A549 (cell line): ENCODE results near the gene TAS2R39. TPM values are rescaled to one million over a fixed set of nuclear protein-coding genes. Genes with fewer than 3 reads are reported as not detected.
"Not testable (repeated sequence)": the region's sequence is repeated elsewhere in the genome, so short reads cannot be mapped to it uniquely, and the experiment has no call there.

ENCODE experiments used
- ATAC-seq, 2 experiments: fragments of 200-7000 bp in 1 of 2; fragments of >200 bp in 1 of 2; cut with Nextera tagmentation in 1 of 2; cut with Tn5 transposase in 1 of 2; 3 replicates each; pipeline versions ENCODE4 v1.8.0 to v1.9.1; 2018 to 2020; ENCODE audit warnings: mild to moderate bottlenecking in 1 of 2, moderate library complexity in 1 of 2
- CTCF ChIA-PET: fragments of 300-600 bp; sonication (Branson Sonifier 250); formaldehyde crosslinking; extraction: SDS; loops from one replicate; lab custom pipeline; 2021; ENCODE audit warnings: antibody characterized with exemption, inconsistent platforms; lab: Yijun Ruan, JAX
- POLR2A ChIA-PET: fragments of 350-600 bp; formaldehyde crosslinking; extraction: SDS; loops from one replicate; lab custom pipeline; 2021; ENCODE audit warnings: antibody characterized with exemption, inconsistent platforms; lab: Yijun Ruan, JAX
- DNase-seq, 2 experiments: peaks; one replicate each; pipeline versions ENCODE4 v3.0.0 to v3.0.0-alpha.2; 2011 to 2016; ENCODE audit warnings: low read depth in 1 of 2, low spot score in 1 of 2
- FAIRE-seq: peaks from 2 replicates; lab custom pipeline; 2011; peaks lifted over from hg19 to GRCh38; lab: Jason Lieb, UNC
- H3K27ac ChIP-seq, 2 experiments: fragments of >200 bp; sonication (Bioruptor Twin); formaldehyde crosslinking; 3 replicates each; pipeline ENCODE4 v1.5.1; 2016 to 2017
- H3K4me1 ChIP-seq: fragments of >200 bp; sonication (Bioruptor Twin); formaldehyde crosslinking; 3 replicates; pipeline ENCODE4 v1.6.1; 2016
- H3K4me2 ChIP-seq: fragments of >200 bp; sonication (Bioruptor Twin); formaldehyde crosslinking; 3 replicates; pipeline ENCODE4 v1.6.1; 2016
- H3K4me3 ChIP-seq: fragments of >200 bp; sonication (Bioruptor Twin); formaldehyde crosslinking; 3 replicates; pipeline ENCODE4 v1.5.1; 2016
- H3K9me3 ChIP-seq: fragments of >200 bp; sonication (Bioruptor Twin); formaldehyde crosslinking; 3 replicates; pipeline ENCODE4 v1.6.1; 2016
- BHLHE40 ChIP-seq: IDR thresholded peaks from 2 replicates; pipeline ENCODE4 v1.6.1; 2012; ENCODE audit warnings: low read depth, low read length, inconsistent platforms
- E2F6 ChIP-seq: IDR thresholded peaks from 2 replicates; pipeline ENCODE4 v1.6.1; 2012; ENCODE audit warnings: low read depth, borderline replicate concordance
- HMGXB4 ChIP-seq: fragments of 250-450 bp; sonication (Bioruptor Pico); IDR thresholded peaks from 2 replicates; pipeline ENCODE4 v1.5.0; 2021; ENCODE audit warnings: mild to moderate bottlenecking, moderate library complexity, borderline replicate concordance
- KDM5A ChIP-seq: fragments of 200-600 bp; sonication (generic); IDR thresholded peaks from 2 replicates; pipeline ENCODE4 v1.6.1; 2016; ENCODE audit warnings: antibody characterized with exemption, mild to moderate bottlenecking
- NFE2L2 ChIP-seq: fragments of 150-350 bp; conservative IDR thresholded peaks from 2 replicates; pipeline ENCODE4 v1.6.1; 2014; ENCODE audit warnings: low read length
- NPAS2 ChIP-seq: fragments of 250-450 bp; sonication (Bioruptor Pico); IDR thresholded peaks from 2 replicates; pipeline ENCODE4 v1.8.0; 2022; ENCODE audit warnings: mild to moderate bottlenecking, moderate library complexity, borderline replicate concordance
- NR3C1 ChIP-seq: fragments of >200 bp; sonication (Bioruptor Twin); formaldehyde crosslinking; IDR thresholded peaks from 3 replicates; pipeline ENCODE4 v1.6.1; 2017
- PBX3 ChIP-seq: IDR thresholded peaks from 2 replicates; pipeline ENCODE4 v1.6.1; 2012
- POLR2A ChIP-seq: IDR thresholded peaks from 2 replicates; pipeline ENCODE4 v1.6.1; 2012; ENCODE audit warnings: mild to moderate bottlenecking, low read length
- POLR2AphosphoS2 ChIP-seq: conservative IDR thresholded peaks from 2 replicates; pipeline ENCODE4 v1.6.1; 2012; ENCODE audit warnings: low read length, improper control_type of control experiment, inconsistent platforms
- REST ChIP-seq: fragments of 200-600 bp; sonication (generic); IDR thresholded peaks from 2 replicates; pipeline ENCODE4 v1.6.1; 2016; ENCODE audit warnings: antibody characterized with exemption, mild to moderate bottlenecking, moderate library complexity
- RFX5 ChIP-seq: fragments of 450-650 bp; IDR thresholded peaks from 2 replicates; pipeline ENCODE4 v1.7.1; 2014; ENCODE audit warnings: antibody characterized with exemption, mild to moderate bottlenecking, moderate library complexity
- RNF2 ChIP-seq: fragments of 200-600 bp; sonication (generic); IDR thresholded peaks from 2 replicates; pipeline ENCODE4 v1.6.1; 2016; ENCODE audit warnings: low read depth, mild to moderate bottlenecking, antibody characterized with exemption, moderate library complexity, borderline replicate concordance
- ZFP36 ChIP-seq: fragments of 450-650 bp; IDR thresholded peaks from 2 replicates; pipeline ENCODE4 v1.6.1; 2014; ENCODE audit warnings: borderline replicate concordance; ENCODE audit not compliant: partially characterized antibody
- WGBS: methylation state at CpG from one replicate; pipeline ENCODE4 v1.1.6; 2017; ENCODE audit errors: missing lambda C conversion rate; 5-methylcytosine and 5-hydroxymethylcytosine counted together
- polyA plus RNA-seq, 4 experiments: library from polyadenylated mRNA; depleted of rRNA in 3 of 4; stranded (reverse); fragments of >200 nt; fragmentation: RNase III in 1 of 4; extraction: RNeasy Plus Mini Kit Qiagen cat#74134 plus additional on column Dnase treatment in 1 of 4; gene quantifications; 2 replicates in 3 of 4; 3 replicates in 1 of 4; pipeline ENCODE4 v1.2.3, GENCODE V29; 2011 to 2017

Gene TAS2R39
- polyA plus RNA-seq, 2 of the 4 experiments (the other 2 are of a cell fraction): not detected

GRCh38 chr7:143176128-143176527 is 7.1 kb upstream of the TAS2R39 start:
- TF ChIP-seq POLR2AphosphoS2: no peak
- TF ChIP-seq PBX3: no peak
- TF ChIP-seq NPAS2 (CRISPR knock-in tag): no peak
- no peak for TF ChIP-seq HMGXB4
- no peak for TF ChIP-seq RFX5
- TF ChIP-seq KDM5A: no peak
- TF ChIP-seq POLR2A: no peak
- TF ChIP-seq RNF2: no peak
- no peak for TF ChIP-seq NR3C1
- TF ChIP-seq BHLHE40: no peak
- TF ChIP-seq NFE2L2: no peak
- TF ChIP-seq ZFP36: no peak
- TF ChIP-seq, all 56 proteins: peak for 0
- H3K4me3 ChIP-seq: no peak overlapping the region
- peaks cover 10% of the 10 kb centered on the region; the same call in 2 of the 3 replicates for H3K9me3 ChIP-seq
- H3K27ac ChIP-seq: no peak overlapping the region
- no peak for ATAC-seq
- POLR2A ChIA-PET: no interaction called here
- no peak for FAIRE-seq
- H3K4me1 ChIP-seq: peaks cover 10% of the 10 kb centered on the region; the same call in 1 of the 3 replicates
- CTCF ChIA-PET: interaction anchor here (1.1 kb wide), 1 partner anchor 39 kb away, joined by 3 read pairs; no protein-coding TSS in a partner anchor
- no peak overlapping the region for H3K4me2 ChIP-seq
- no peak for DNase-seq
- 61% methylated on average over 5 of the region's 5 CpGs for WGBS

- CTCF ChIA-PET: no interaction called here
- FAIRE-seq: no peak
Measured at GRCh38 chr7:143177374-143178119, 5.7 kb upstream of the TAS2R39 start.

GRCh38 chr7:143180771-143181170 is 2.4 kb upstream of the TAS2R39 start:
- H3K27ac ChIP-seq, POLR2A ChIA-PET, H3K4me2 ChIP-seq, H3K4me3 ChIP-seq, H3K4me1 ChIP-seq, FAIRE-seq, DNase-seq, ATAC-seq: not testable (repeated sequence)
- H3K9me3 ChIP-seq: peaks cover 10% of the 10 kb centered on the region; the same call in 2 of the 3 replicates
- CTCF ChIA-PET: interaction anchor here (1.0 kb wide), 1 partner anchor 173 kb away, joined by 3 read pairs; no protein-coding TSS in a partner anchor
- WGBS: 46% methylated on average over 4 of the region's 4 CpGs

More at GRCh38 chr7:143177374-143178119, 5.7 kb upstream of the TAS2R39 start:
- Histone ChIP-seq H3K27ac (no peak overlapping the region), H3K9me3 (peaks cover 10% of the 10 kb centered on the region; the same call in 2 of the 3 replicates), H3K4me2 (no peak overlapping the region), H3K4me1 (0 out of 3 replicates have a peak, but pooled peaks cover 3% of the 10 kb centered on the region), H3K4me3 (no peak overlapping the region)
- POLR2A ChIA-PET: no interaction called here
- DNase-seq (no peak), ATAC-seq (no peak)
- TF ChIP-seq E2F6 (no peak), REST (no peak)
- 8% methylated on average over 2 of the region's 2 CpGs for WGBS
